ENCODE measurements around the gene ATP1A3. TPM values are rescaled to one million over a fixed set of nuclear protein-coding genes. Genes with fewer than 3 reads are reported as not detected.

ATP1A3 gene
- total RNA-seq, 1 experiment from 2014 or later = 34.7 TPM

- Histone ChIP-seq H3K79me2 (ENCODE audit: insufficient read depth, low read length) (no peaks in the 10 kb centered on the region), H3K27me3 (ENCODE audit: insufficient read depth, low read length) (no peaks in the 10 kb centered on the region), H3K27ac (ENCODE audit: low read depth, low read length) (no peak overlapping the region), H3K9me3 (ENCODE audit: control insufficient read depth in 1 of 2, insufficient read depth in 1 of 2, low read depth in 1 of 2, low read length in 2 of 2) (no peaks in the 10 kb centered on the region), H3K9me2 (ENCODE audit: insufficient read depth) (no peaks in the 10 kb centered on the region), H3K36me3 (ENCODE audit: control insufficient read depth in 1 of 2, insufficient read depth in 2 of 2, low read length in 2 of 2) (peaks cover 0 to 7% of the 10 kb centered on the region in 2 experiments; a peak in 1 of 4 replicates), H4K20me1 (ENCODE audit: insufficient read depth) (no peaks in the 10 kb centered on the region), H2AFZ (ENCODE audit: low read depth, low read length, poor library complexity, severe bottlenecking) (no peak overlapping the region), H3K4me1 (ENCODE audit: control insufficient read depth in 1 of 2, insufficient read depth in 2 of 2, low read length in 2 of 2) (peaks cover 4 to 10% of the 10 kb centered on the region in 2 experiments; a peak in 3 of 4 replicates), H3K9ac (ENCODE audit: low read length) (no peak overlapping the region), H3K4me2 (ENCODE audit: low read length) (no peak overlapping the region), H3K4me3 (replicated peaks in 1 of 2; ENCODE audit: low read depth in 1 of 2, low read length in 2 of 2) (no peak overlapping the region)
- CTCF ChIA-PET = interaction anchor here (0.7 kb wide), 1 partner anchor 237 kb away, joined by 3 read pairs; no protein-coding TSS in a partner anchor
- BruUV-seq (replicated peaks) = no TSS peak
- DNase-seq (ENCODE audit: low read depth, low spot score) = no peak
- RAD21 ChIA-PET (ENCODE audit: low non-redundant PET in 1 of 2, low total read pairs in 2 of 2, uncharacterized antibody in 2 of 2, unreplicated experiment in 2 of 2) = no interaction called here
- POLR2A ChIA-PET = no interaction called here
- intact Hi-C loops (cut with micrococcal nuclease) = loop anchor here (10.0 kb wide), 1 partner anchor 104 kb away; no protein-coding TSS in a partner anchor
- no peak for ATAC-seq
- TF ChIP-seq ZNF274 (IDR thresholded peaks at IDR 0.05; ENCODE audit: low read depth, low read length) = no peak
- TF ChIP-seq REST (IDR thresholded peaks at IDR 0.05; ENCODE audit: low read depth) = no peak
- TF ChIP-seq SP1 (IDR thresholded peaks at IDR 0.05; ENCODE audit: low read depth) = no peak
These were observed 3.4 kb downstream of the ATP1A3 start for GRCh38 chr19:41990615-41991014.

GRCh38 chr19:41990028-41990427 lies 4.0 kb downstream of the ATP1A3 start:
- Histone ChIP-seq H3K4me3 (replicated peaks in 1 of 2; ENCODE audit: low read depth in 1 of 2, low read length in 2 of 2) (no peak overlapping the region), H3K36me3 (ENCODE audit: control insufficient read depth in 1 of 2, insufficient read depth in 2 of 2, low read length in 2 of 2) (peaks cover 0 to 7% of the 10 kb centered on the region in 2 experiments; a peak in 1 of 4 replicates), H3K27ac (ENCODE audit: low read depth, low read length) (no peak overlapping the region), H3K9me3 (ENCODE audit: control insufficient read depth in 1 of 2, insufficient read depth in 1 of 2, low read depth in 1 of 2, low read length in 2 of 2) (no peaks in the 10 kb centered on the region), H3K4me2 (ENCODE audit: low read length) (no peak overlapping the region), H3K79me2 (ENCODE audit: insufficient read depth, low read length) (no peaks in the 10 kb centered on the region), H4K20me1 (ENCODE audit: insufficient read depth) (no peaks in the 10 kb centered on the region), H2AFZ (ENCODE audit: low read depth, low read length, poor library complexity, severe bottlenecking) (no peak overlapping the region), H3K9me2 (ENCODE audit: insufficient read depth) (no peaks in the 10 kb centered on the region), H3K27me3 (ENCODE audit: insufficient read depth, low read length) (no peaks in the 10 kb centered on the region), H3K4me1 (ENCODE audit: control insufficient read depth in 1 of 2, insufficient read depth in 2 of 2, low read length in 2 of 2) (peaks cover 4 to 10% of the 10 kb centered on the region in 2 experiments; a peak in 3 of 4 replicates), H3K9ac (ENCODE audit: low read length) (no peak overlapping the region)
- no TSS peak for BruUV-seq (replicated peaks)
- intact Hi-C loops (cut with micrococcal nuclease) = loop anchor here (10.0 kb wide), 1 partner anchor 105 kb away; no protein-coding TSS in a partner anchor
- ChIA-PET RAD21 (ENCODE audit: low non-redundant PET in 1 of 2, low total read pairs in 2 of 2, uncharacterized antibody in 2 of 2, unreplicated experiment in 2 of 2) (no interaction called here), POLR2A (no interaction called here), CTCF (no interaction called here)
- DNase-seq (ENCODE audit: low read depth, low spot score) = no peak
- TF ChIP-seq ELF1 (IDR thresholded peaks at IDR 0.05; ENCODE audit: borderline replicate concordance, low read depth) (no peak), ZFX (IDR thresholded peaks at IDR 0.05) (no peak), POLR2A (IDR thresholded peaks at IDR 0.05; ENCODE audit: borderline replicate concordance, extremely low read depth, insufficient read depth, insufficient read length) (no peak)
- no peak for ATAC-seq
